ENCODE data around the gene MAK.
"Not testable (repeated sequence)": the region's sequence is repeated elsewhere in the genome, so short reads cannot be mapped to it uniquely, and the experiment has no call there.

MAK gene

DNA sequence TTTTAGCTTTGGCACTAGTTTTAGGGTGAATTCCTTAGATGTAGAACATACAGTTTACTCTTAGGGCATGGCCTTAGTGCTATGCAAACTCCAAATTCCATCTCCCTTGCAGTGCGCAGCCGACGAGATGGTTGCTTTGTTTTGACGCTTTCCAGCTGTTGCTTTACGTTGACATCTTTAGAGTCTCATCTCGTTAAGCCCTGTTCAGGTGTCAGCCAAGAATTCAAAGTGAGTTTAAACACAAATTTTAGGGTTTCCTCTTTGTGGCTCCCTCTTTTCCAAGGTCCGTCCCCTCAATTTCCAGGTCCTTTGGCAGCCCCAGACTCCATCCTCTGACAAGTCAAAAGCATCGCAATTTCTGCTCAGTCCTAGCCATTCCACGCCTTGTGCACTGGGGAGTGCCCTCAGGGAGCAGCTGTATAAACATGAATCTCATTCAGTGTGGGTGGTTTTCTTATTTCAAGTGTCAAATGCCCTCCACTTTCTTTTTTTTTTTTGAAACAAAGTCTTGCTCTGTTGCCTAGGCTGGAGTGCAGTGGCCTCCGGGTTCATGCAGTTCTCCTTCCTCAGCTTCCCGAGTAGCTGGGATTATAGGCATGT is 14.1 kb upstream of the MAK start:
- DNase-seq, result no peak

- no peak for DNase-seq
Observed at GRCh38 chr6:10850728-10851127, 12.4 kb upstream of the MAK start.

GRCh38 chr6:10849901-10850300 is 11.6 kb upstream of the MAK start:
- DNase-seq, result no peak

- DNase-seq, result no peak
Observed at GRCh38 chr6:10847684-10848083, 9.3 kb upstream of the MAK start.

- DNase-seq, result no peak
Observed at GRCh38 chr6:10843554-10843953, 5.2 kb upstream of the MAK start.

- no peak for DNase-seq
Observed at GRCh38 chr6:10838794-10839333, 525 bp upstream of the MAK start.

GRCh38 chr6:10837622-10837994 is 731 bp downstream of the MAK start:
- no peak for DNase-seq

GRCh38 chr6:10837009-10837621 is 1.2 kb downstream of the MAK start:
- peak; percentile 1 for DNase-seq

GRCh38 chr6:10834823-10835222 is 3.5 kb downstream of the MAK start:
- no peak for DNase-seq

DNA sequence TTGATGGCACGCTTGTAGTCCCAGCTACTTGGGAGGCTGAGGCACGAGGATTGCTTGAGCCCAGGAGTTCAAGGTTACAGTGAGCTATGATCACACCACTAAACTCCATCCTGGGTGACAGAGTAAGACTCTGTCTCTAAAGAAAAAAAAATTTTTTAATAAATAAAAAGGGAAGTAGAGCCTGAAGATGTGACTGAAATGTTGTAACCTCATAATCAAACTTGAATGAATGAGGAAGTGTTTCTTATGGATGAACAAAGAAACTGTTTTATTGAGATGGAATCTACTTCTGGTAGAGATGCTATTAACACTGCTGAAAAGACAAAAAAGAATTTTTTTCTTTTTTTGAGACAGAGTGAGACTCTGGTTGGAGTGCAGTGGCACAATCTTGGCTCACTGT is 6.7 kb downstream of the MAK start:
- DNase-seq, result no peak

GRCh38 chr6:10824819-10825218 is 13.5 kb downstream of the MAK start:
- no peak for DNase-seq

- DNase-seq, result no peak
Observed at GRCh38 chr6:10824297-10824696, 14.0 kb downstream of the MAK start.

DNA sequence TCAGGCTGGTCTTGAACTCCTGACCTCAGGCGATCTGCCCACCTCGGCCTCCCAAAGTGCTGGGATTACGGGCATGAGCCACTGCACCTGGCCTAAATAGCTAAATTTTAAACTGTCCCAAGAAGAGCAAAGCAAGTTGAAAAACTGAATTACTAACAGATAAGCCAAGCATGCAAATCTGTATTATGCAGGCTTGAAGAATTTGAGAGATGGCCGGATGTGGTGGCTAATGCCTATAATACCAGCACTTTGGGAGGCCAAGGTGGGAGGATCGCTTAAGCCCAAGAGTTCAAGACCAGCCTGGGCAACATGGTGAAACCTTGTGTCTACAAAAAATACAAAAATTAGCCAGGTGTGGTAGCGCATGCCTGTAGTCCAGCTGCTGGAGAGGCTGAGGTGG is 24.2 kb downstream of the MAK start:
- DNase-seq, result not testable (repeated sequence)

GRCh38 chr6:10809098-10809497 is 29.2 kb downstream of the MAK start:
- DNase-seq, result no peak

GRCh38 chr6:10808376-10808775 is 30.0 kb downstream of the MAK start:
- no peak for DNase-seq

DNA sequence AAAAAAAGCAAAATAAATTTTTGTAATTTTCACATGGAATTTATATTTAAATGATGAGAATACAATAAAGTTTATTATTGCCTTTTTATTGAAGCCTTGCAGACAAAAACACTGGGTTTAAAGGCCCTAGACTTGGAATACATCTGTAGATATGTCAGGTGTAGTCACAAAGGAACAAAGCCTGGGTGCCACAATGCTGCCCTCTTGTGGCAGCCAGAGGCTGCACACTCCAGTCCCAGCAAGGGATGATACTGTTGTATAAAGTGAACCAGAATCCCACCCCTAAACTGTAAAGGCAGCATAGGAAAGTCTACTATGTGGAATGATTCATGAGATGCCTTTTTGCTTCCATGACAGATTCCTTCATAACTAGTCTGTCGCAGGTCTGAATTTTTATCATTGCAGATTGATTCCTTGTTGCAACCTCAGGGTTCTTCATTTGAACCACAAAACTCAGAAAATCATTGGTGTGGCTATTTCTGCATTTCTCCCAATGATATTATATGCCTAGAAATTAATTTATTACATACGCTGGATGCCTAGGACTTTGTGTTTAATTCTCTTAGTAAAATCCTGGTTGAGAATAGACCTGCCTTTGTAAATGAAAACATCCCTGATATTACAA is 37.0 kb downstream of the MAK start:
- peak; percentile 5 for DNase-seq

DNA sequence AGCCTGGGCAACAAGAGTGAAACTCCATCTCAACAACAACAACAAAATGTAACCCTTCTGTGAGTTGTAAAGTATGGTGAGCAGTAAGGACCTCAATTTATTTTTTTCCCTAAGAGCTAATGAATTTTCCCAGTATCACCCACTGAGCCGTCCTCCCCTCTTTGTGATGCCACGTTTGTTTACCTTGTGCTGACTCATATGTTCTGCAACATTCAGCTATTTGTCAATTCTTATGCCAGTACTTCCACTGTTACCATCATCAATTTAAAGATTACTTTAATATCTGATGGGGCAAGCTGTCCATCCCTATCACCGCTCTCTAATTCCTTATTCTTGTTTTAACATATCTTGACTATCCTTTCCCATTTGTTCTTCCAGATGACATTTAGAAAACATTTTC is 37.5 kb downstream of the MAK start:
- no peak for DNase-seq

GRCh38 chr6:10794239-10794638 is 44.1 kb downstream of the MAK start:
- no peak for DNase-seq

- DNase-seq, result no peak
Observed at GRCh38 chr6:10793695-10794094, 44.6 kb downstream of the MAK start.

DNA sequence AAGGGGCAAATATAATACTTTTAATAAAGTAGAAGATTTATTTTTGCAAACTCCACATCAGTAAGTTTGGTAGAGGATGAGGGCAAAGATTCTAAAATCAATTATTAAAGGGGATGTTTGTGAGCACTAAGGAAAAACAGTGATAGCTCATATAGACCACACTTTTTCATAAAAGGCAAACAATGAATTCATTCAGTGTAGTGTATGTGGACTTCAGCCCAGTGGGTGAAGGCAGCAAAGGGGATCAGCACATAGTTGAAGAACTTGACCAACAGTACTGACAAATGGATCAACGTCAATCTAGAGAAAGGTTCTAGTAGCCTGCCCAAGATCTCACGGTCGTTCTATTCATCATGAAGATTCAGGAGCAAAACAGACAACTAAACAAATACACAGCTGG is 45.3 kb downstream of the MAK start:
- DNase-seq, result no peak

DNA sequence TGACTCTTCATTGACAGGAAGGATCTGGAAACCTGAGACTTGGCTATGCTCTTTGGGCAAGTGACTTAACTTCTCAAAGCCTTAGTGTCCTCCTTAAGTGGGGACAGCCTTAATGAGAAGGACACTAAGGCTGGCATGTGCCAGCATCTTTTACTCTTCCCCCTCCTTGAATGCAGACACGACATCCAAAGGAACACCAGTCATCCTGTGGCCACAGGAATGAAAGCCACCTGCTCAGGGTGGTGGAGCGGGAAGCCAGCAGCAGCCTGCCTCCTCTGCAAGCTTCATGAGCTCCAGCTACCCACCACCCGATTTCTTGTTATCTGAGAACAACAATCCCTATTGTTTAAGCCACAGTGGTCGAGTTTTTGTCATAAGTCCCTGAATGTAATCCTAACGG is 46.2 kb downstream of the MAK start:
- DNase-seq, result no peak

DNA sequence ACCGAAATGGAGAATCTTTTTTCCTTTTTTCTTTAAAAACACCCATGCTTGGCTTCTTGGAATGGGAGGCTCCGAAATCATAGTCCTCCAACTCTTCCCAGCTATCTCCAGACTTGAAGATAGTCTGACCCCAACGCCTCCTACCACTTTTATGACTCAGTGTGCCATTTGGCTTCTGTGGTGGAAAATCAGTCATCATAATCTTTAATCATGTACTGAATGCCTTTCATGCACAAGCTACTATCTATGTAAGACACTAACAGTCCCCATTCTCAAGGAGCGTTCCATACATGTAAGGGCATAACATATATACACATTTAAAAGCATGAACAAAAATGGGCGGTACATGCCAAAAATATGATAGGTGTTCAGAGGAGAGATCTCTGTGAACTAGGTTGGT is 46.7 kb downstream of the MAK start:
- no peak for DNase-seq

DNA sequence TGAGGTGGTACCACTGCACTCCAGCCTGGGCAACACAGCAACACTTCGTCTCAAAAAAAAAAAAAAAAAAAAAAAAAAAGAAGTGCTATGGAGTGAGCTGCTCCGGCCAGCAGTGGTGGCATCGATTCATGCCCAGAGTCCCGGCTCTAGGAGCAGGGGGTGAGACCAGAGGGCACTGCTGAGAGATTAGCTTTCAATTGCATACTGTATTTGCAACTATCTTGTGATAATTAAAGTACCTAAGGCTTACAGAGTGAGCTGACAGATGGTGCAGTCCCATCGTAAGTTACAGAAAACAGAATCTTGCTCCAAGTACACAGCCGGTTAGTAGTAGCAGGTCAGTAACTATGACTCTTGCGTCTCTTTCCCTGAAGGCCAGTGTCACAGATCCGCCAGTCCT is 59.3 kb downstream of the MAK start:
- no peak for DNase-seq

DNA sequence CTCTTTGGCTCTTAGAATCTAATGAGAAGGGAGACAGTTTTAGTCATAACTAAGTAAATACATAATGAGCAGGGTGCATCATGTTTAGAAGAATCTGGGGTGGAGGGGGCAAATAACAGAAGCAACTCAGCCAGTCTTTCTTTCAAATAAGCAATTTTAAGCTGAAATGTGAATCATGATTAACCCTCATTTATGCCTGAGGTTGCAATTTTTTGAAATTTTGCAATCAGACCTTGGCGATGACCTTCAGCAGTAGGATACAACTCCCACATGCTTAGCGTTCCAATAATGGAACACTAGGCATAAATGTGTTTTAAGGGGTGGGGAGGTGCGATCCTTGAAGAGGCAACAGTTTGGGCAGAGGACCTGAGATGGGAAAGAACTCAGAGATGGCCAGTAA is 60.1 kb downstream of the MAK start:
- DNase-seq, result no peak
